GM18508 (cell line): Measurements from ENCODE around the gene BAIAP2.
"Not testable (repeated sequence)": the region's sequence is repeated elsewhere in the genome, so short reads cannot be mapped to it uniquely, and the experiment has no call there.

Source experiments
- ATAC-seq: cut with Tn5 transposase; IDR thresholded peaks from one replicate; pipeline ENCODE4 v1.9.1; 2021; ENCODE audit warnings: moderate number of reproducible peaks; ENCODE audit not compliant: insufficient read depth, unreplicated experiment

The BAIAP2 gene

DNA sequence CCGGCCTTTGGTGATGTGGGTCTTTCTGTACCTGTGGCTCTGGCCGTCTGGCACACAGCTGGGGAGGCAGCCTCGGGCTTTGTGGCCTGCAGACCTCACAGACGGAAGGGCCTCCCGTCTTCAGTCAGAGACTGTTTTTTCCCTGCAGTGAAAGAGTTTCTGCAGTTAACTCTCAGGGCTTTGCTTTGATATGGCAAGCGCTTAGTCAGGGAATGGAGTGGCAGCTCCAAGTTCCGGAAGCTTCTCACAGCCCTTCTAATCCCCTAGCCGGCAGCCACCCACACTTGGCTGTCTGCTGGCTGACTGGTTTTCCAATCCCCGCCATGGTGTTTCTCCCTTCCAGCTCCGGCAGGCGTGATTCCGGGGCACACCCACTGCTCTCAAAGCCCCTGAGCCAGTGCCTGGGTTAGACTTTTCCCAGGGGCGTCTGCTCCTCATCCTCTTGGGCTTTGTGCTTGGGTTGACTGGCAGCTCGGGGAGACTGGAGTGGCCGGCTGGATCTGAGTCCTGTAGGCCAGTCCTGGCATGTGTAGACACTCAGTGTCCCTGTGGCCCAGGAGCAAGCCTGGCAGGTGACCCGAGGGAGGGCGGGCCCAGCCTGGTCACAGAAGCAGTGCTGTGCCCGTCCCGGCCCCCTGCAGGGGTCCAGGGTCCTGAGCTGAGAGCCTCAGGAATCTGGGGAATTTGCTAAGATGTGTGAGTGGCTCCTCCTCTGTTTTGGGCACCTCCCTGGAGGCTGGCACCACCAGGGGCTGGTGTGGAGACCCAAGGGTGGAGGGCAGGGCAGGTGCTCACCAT, 29.9 kb downstream of the BAIAP2 start:
- no peak for ATAC-seq

DNA sequence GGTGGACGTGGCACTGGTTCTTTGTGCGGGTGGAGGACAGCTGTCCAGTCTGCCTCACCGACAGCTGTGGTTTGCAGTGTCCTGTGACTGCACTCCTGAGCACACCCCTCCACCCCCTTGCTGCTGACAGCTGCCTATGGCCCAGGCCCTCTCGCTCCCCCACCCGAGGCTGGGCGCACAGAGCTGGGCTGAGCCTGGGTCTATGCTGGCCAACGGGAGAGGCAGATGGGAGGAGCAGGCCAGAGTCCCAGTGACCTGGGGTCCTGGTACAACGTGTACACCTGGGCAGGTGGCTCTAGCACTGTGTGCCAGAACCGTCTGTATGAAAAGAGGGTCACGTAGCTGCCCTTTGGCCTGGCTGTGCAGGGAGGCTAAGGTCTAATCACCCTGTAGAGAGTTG, 30.5 kb downstream of the BAIAP2 start:
- no peak for ATAC-seq

DNA sequence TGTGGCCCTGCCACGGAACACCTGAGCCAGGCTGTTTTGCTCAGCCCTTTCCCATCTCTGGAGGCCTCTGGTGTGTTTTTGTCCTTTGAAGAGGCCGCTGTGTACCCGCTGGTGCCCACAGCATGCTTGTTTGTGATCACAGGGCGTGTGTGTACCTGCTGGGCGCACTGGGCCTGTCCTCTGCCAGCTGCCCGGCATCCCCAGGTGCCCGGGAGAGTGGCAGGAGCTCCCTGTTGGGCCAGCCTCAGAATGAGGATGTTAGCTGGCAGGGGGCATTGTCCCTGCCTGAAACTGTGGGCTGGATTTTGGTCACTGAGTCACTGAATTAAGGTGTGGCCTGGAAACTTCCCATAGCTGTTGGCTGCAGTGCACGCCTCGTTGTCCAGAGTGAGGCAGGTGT, 31.1 kb downstream of the BAIAP2 start:
- ATAC-seq = no peak

DNA sequence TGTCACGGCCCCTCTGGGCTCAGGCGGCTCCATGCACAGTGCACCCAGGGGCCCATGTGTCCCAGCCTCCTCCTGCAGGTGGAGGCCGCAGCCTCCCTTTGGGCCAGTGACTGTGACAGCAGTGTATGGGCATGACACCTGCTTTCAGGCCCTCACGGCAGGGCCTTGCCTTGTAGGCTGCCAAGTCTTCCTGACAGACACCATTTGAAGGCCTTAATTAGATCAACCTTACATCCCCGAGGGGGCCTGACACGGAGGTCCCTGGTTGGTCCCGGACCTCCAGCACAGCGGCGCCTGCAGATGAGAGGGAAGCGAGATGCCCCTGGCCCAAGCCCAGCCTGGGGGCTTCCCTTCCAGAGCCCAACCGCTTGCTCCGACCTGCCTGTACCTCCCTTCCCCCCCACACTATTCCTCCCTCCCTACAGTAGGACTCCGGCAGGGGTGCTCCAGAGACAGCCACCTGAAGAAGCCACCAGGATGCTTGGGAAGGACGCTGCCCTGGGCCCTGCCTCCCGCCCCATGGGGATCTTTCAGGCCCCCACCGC, 31.9 kb downstream of the BAIAP2 start:
- no peak for ATAC-seq

DNA sequence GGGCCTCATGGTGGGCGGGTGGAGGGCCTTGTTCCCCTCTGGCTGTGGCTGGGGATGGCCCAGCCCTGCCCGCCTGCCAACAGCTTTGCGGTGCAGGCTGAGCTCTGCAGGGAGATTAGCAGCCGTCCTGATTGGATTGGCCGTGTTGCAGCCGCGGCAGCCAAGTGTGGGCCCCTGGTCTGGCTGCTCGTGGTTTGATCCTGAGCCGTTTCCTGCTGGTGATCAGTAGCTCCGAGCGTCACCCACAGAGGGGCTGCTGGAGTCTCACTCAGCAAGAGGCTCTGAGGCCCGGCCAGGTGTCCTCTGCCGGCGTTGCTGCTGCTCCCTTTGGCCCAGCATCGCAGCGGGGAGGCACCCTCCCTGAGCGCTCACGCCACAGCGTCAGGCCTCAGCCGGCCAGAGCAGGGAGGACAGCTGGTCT, 32.5 kb downstream of the BAIAP2 start:
- no peak for ATAC-seq

DNA sequence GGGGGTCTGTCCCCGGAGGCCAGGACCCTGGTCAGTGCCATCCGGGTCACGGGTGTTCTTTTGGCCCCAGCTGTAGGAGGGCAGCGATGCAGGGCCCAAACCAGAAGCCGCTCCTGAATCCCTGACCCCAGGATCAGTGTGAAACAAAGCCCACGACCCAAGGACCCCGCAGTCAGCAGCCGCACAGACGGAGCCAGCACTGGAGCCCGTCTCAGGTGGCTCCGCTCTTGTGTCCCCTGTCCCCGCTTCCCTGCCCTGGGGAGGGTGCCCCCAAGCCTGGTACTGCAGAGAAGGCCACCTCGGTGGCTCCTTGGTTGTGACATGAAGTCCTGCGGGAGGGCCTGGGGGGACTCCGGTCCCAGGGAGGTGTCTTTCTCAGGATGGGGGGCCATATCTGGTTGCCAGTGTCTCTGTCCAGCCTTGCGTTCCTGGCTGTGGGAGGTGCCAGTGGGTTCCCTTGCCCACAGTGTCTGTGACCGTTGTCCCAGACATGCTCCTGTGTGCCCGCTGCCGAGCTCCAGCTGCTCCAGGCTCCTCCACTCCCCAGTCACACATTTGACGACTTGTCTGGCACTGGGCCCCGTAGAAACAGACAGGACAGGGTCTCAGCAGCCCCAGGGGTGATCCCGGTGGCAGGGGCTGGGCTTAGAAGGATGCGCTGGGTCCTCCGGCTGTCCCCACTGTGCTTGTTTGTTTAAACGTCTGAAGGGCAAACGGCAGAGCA, 33.6 kb downstream of the BAIAP2 start:
- no peak for ATAC-seq

DNA sequence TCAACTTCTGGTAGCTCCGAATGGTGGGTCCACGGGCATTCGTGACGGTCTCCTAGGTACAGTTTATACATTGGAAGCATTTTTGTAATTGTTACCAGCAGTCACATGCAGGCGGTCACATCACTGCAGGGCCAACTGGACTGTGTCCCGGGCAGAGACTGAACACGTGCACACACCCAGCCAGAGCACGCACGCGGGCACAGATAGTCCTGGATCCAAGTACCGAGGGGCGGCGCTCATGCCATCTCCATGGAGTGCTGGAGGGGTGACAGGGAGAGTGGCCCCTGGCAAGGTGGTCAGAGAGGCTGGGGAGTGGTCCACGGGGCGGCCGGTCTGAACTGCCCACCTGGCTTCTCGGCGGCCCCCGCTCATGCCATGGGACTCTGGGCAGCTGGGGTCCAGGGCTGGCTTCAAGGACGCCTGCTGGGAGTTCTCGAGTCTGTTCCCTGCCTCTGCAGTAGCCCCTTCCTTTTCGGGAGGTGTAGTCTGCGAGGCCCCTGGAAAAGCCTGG, 34.2 kb downstream of the BAIAP2 start:
- ATAC-seq = no peak

DNA sequence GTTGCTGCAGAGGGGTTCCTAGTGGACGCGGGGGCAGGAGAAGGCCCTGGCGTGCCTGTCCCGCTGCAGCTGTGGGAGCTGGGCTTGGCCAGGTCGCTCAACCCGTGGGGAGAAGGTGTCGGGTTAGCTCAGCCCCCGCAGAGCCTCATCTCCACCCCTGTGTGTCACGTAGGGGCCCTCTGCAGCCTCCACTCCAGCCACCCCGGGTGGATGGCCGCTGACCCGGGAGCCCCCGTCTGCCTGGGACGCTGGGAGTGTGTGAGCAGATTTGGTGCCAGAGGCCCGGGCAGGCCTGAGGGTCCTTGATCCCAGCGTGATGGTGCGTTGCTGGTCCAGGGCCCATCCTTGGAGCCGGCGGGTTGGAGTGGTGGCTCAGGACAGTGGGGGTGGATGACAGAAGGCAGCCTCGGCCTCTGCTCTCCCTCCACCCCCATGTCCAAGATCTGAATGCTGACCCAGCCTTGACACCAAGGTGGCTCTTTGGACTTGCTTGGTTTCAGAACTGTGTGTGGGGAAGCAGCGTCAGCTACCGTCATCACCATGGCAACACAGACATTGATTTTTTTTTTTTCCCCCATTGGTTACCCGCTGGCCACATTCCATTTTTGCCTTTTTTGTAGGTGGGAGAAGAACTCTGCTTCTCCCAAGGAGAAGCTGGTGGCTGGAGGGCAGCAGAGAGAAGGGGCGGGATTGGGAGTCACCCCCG, 35.7 kb downstream of the BAIAP2 start:
- ATAC-seq = no peak

DNA sequence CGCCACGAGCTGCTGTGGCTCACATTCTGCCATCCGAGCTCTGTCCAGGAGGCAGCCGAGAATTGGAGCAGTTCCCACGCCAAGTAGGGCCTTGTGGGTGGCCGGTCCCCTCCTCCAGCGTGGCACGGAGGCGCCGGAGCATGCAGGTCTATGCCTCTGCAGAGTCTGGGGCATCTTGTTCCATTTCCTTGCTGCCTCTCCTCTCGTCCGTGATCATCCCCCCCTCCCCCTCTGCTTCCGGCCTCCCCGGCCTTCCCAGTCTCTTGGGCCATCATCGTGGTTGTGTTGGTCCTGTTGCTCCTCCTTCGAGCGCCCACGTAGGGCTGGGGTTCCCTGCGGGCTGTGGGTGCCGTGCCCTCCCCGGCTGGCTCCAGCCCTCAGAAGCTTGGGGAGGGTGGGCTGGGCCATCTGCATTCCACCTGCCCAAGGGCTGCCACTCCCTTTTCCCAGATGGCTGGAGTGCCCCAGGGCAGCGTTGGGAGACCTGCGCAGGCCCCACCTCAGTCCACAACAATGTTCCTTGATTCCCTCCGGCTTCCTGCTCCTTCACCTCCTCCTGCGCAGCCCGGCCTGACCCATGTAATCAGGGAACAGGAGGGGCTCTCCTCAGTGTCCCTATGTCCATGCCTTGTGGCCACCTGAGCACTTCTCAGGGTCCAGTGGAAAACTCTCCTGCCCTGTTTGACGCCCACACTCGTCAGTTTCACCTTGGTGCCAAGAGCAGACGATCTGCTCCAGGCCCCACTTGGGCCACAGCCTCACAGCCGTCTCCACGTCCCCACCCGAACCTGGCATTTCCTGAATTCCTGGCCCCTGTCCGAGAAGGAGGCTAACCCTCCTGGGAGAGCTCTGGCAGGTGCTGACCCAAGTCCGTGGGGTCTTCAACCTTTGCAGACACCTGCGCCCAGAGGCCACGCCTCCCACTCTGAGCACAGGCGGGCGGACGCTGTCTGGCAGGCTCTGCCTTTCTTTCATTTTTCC, 37.1 kb downstream of the BAIAP2 start:
- no peak for ATAC-seq

DNA sequence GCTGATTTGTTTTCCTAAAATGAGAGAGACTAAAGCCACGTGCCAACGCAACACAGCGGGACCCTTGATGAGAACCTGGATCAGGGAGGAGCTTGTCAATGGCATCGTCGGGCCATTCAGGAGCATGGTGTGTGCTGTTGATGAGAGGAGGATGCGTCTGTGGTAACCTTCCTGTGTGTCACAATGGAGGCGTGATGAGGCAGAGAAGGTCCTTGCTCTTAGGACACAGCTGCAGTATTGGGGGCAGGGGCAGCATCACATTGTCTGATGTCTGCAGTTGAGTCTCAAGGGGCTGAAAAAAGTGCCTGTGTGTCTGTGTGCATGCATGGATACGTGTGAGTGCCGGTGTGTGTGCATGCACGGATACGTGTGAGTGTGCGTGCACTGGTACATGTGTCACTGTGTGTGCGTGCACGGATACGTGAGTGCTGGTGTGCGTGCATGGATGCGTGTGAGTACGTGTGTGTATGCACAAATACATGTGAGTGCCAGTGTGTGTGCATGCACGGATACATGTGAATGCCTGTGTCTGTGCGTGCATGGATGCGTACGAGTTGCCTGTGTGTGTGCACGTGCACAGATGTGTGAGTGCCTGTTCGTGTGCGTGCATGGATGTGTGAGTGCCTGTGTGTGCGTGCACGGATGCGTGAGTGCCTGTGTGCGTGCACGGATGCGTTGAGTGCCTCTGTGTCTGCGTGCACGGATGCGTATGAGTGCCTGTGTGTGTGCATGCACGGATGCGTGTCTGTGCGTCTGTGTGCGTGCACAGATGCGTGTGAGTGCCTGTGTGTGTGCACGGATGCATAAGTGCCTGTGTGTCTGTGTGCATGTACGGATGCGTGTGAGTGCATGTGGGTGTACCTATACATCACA, 39.3 kb downstream of the BAIAP2 start:
- ATAC-seq = no peak

DNA sequence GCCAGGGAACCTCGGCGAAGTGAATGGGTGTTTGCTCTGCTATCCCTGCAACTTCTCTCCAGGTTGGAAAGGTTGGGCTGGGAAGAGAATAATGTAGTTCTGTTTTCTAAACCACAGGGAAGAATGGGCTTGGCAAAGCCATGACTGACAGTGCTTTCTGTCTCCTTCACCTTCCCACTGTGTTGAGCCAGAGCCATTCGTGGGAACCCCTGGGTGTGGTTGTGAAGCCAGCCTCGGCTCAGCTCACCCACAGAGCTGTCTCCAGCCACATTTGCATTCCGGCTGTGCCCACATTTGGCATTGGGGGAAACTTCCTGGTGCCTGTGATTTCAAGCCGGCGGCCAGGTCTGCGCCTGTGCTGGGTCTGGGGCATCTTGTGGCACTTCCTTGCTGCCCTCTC, 39.9 kb downstream of the BAIAP2 start:
- no peak for ATAC-seq

DNA sequence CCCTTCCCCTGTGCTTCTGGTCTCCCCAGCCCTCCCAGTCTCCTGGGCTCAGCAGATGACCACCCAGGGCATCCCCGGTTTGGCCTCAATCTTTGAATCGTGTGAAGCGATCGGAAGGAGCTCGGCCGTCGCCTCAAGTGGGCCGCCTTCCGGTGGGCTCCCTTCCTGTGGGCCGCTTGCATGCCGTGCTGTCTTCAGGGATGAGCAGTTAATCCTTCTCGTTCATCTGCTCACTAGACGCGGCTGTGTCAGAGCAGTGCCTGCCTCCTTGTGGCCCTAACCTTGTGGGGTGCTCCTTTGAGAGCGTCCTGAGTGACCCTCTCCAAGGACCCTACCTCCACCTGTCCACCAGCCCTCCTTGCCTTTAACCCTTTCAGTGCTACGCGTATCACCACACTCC, 40.4 kb downstream of the BAIAP2 start:
- ATAC-seq = no peak

DNA sequence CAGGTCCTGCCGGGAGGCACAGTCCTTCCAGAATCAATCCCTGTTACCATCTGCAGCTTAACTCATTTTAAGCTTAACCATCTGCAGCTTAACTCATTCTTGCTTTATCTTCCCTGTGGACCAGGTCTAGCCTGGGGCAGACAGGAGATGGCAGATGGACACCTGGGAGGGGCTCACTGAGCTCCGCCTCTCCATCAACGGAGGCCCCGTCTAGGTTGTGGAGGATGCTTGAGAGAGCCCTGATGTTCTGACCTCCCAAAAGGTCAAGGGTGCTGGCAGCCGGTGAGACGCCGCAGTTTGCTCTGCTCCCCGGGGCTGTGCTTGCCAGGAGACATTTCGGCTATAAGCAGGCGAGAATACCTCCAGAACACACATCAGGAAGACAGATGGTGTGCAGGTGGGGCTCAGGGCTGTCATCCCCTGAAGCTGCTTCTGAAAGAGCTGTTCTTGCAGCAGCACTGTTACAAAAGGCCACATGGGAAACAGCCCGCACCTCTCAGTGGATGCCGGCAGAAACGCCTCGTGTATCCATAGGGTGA, 41.3 kb downstream of the BAIAP2 start:
- no peak for ATAC-seq

DNA sequence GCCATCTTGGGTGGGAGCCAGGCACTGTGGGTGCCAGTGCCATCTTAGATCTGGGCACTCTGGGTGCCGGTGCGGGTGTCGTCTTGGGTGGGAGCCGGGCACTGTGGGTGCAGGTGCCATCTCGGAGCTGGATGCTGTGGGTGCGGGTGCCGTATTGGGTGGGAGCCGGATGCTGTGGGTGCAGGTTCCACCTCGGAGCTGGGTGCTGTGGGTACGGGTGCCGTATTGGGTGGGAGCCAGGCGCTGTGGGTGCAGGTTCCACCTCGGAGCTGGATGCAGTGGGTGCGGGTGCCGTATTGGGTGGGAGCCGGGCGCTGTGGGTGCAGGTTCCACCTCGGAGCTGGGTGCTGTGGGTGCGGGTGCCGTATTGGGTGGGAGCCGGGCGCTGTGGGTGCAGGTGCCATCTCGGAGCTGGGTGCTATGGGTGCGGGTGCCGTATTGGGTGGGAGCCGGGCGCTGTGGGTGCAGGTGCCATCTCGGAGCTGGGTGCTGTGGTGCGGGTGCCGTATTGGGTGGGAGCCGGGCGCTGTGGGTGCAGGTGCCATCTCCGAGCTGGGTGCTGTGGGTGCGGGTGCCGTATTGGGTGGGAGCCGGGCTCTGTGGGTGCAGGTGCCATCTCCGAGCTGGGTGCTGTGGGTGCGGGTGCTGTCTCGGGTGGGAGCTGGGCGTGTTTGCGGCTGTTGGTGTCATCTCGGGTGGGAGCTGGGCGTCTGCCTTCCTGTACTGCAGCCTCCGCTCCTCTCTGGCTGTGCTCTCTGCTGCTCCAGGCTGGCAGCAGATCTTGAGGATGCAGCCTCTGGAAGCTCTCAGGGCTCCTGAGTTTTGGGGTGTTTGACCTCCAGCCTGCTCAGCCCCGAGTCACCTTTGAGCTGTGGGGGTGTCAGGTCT, 43.3 kb downstream of the BAIAP2 start:
- not testable (repeated sequence) for ATAC-seq

DNA sequence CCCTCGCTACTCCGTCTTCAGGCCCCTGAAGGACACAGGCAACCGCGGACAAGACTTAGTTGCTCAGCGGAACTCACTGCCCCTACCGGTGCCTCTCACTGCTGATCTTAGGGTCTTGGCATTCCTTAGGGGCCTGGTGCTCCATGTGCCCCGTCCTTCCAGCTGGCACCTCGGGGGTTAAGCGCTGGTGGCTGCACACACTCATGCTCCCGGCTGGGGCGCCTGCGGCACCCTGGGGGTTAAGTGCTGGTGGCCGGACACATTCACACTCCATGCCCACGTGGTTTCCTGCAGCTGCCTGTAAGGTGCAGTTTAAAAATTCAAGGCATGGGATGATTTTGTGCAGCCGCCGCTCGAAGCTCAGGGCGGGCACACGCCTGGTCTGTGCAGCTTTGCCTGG, 45.1 kb downstream of the BAIAP2 start:
- no peak for ATAC-seq

DNA sequence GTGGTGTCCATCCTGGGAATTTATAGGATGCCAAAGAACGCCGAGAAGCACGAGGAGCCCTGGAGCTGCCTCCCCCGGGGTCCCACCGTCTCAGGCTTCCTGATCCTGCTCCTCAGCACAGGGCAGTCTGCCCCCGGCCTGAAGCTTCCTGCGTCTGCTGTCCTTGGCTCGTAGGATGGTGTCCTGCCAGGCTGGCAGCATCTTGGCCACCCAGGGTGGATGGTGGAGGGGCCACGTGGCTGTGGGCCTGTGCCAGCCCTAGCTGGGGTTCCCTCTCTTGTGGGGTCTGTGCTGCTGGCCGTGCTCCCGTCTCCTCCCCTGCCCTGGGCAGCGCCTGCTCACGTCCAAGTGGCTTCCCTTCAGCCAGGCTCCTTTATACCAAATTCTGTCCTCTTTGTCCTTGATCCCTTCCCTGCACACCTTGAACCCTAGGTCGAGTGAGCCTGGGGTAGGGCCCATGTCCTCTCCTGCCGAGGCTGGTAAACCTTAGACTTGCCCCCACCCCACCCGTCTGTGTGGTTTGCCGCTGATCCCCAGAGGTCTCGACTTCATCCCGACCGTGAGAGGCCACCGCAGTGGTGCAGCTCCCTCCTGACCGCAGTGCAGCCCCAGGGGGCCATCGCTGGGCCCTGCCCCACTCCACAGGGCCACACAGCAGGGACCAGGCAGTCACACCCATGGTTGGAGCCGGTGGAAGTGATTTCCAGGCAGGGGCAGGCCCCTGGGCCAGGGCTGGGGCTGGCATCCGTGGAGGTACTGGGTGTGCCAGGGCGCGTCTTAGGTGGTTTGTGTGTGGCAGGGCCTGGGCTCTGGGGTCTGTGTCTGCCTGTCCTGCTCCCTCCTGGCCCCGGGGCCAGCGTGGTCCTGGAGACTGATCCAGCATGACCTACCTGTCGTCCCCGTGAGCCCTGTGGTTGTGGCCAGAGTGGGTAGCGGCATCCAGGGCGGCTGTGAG, 46.5 kb downstream of the BAIAP2 start:
- no peak for ATAC-seq
